Bronchial epithelial cell (primary cell): Measurements from ENCODE around the gene MAP4K4. TPM values are rescaled to one million over a fixed set of nuclear protein-coding genes. Genes with fewer than 3 reads are reported as not detected.

ENCODE experiments used
- DNase-seq: peaks from one replicate; pipeline ENCODE4 v3.0.0-alpha.2; 2010; ENCODE audit warnings: low read depth
- FAIRE-seq: peaks from 2 replicates; lab custom pipeline; 2011; peaks lifted over from hg19 to GRCh38; lab: Jason Lieb, UNC
- H3K27me3 ChIP-seq: 2 replicates; pipeline ENCODE4 v1.5.1; 2011; ENCODE audit warnings: low read length; ENCODE audit not compliant: control insufficient read depth, insufficient read depth
- H3K36me3 ChIP-seq: 2 replicates; pipeline ENCODE4 v1.5.1; 2011; ENCODE audit warnings: low read length; ENCODE audit not compliant: control insufficient read depth, insufficient read depth
- H3K4me3 ChIP-seq: 2 replicates; pipeline ENCODE4 v1.5.1; 2011; ENCODE audit warnings: mild to moderate bottlenecking, low read depth, low read length, control low read depth
- CTCF ChIP-seq: IDR thresholded peaks from 2 replicates; pipeline ENCODE4 v1.5.1; 2011; ENCODE audit warnings: mild to moderate bottlenecking, moderate library complexity, low read length, control low read depth, inconsistent platforms; ENCODE audit not compliant: insufficient read depth, severe bottlenecking
- total RNA-seq: library from RNA; depleted of rRNA; stranded (reverse); fragments of >200 nt; gene quantifications from 2 replicates; pipeline ENCODE4 v1.2.1, GENCODE V29; 2014

The MAP4K4 gene
- total RNA-seq, 1 donor from 2014 or later, result 81.1 TPM

GRCh38 chr2:101782427-101782792 lies 84.9 kb downstream of the MAP4K4 start:
- H3K4me3 ChIP-seq, result no peak overlapping the region
- DNase-seq (no peak), FAIRE-seq (no peak)
- TF ChIP-seq CTCF, result no peak
- H3K27me3 ChIP-seq, result no peaks in the 10 kb centered on the region
- H3K36me3 ChIP-seq, result no peaks in the 10 kb centered on the region

- Histone ChIP-seq H3K36me3 (peaks cover 1% of the 10 kb centered on the region), H3K4me3 (no peak overlapping the region), H3K27me3 (no peaks in the 10 kb centered on the region)
- no peak for TF ChIP-seq CTCF
- FAIRE-seq (no peak), DNase-seq (peak; percentile 39)
Observed at GRCh38 chr2:101787097-101787496, 89.6 kb downstream of the MAP4K4 start.

- FAIRE-seq (no peak), DNase-seq (no peak)
- peaks cover 1% of the 10 kb centered on the region for H3K36me3 ChIP-seq
- no peak overlapping the region for H3K4me3 ChIP-seq
- no peak for TF ChIP-seq CTCF
- H3K27me3 ChIP-seq, result no peaks in the 10 kb centered on the region
Observed at GRCh38 chr2:101788565-101788964, 91.1 kb downstream of the MAP4K4 start.

GRCh38 chr2:101788995-101789970 lies 91.8 kb downstream of the MAP4K4 start:
- Histone ChIP-seq H3K36me3 (peaks cover 1% of the 10 kb centered on the region), H3K27me3 (no peaks in the 10 kb centered on the region), H3K4me3 (no peak overlapping the region)
- DNase-seq, result no peak
- no peak for TF ChIP-seq CTCF
- FAIRE-seq, result no peak

GRCh38 chr2:101790416-101790815 lies 92.9 kb downstream of the MAP4K4 start:
- no peak for FAIRE-seq

More at GRCh38 chr2:101790416-101790815, 92.9 kb downstream of the MAP4K4 start:
- H3K27me3 ChIP-seq, result no peaks in the 10 kb centered on the region
- DNase-seq, result peak; percentile 29
- H3K36me3 ChIP-seq, result peaks cover 1% of the 10 kb centered on the region
- no peak for TF ChIP-seq CTCF
- no peak overlapping the region for H3K4me3 ChIP-seq
